22Rv1 (cell line): ENCODE data around the gene ACHE.

Experiments used
- H3K27ac ChIP-seq: fragments of 450-650 bp; 2 replicates; pipeline ENCODE4 v1.5.1; 2017
- ZFX ChIP-seq: fragments of 450-650 bp; IDR thresholded peaks from 2 replicates; pipeline ENCODE4 v1.6.1; 2017; ENCODE audit warnings: antibody characterized with exemption, borderline replicate concordance
- TF ChIP-seq, protein P1 (sequence below): fragments of 450-650 bp; IDR thresholded peaks from 2 replicates; pipeline ENCODE4 v1.5.1; 2017; ENCODE audit warnings: mild to moderate bottlenecking

ACHE gene

DNA sequence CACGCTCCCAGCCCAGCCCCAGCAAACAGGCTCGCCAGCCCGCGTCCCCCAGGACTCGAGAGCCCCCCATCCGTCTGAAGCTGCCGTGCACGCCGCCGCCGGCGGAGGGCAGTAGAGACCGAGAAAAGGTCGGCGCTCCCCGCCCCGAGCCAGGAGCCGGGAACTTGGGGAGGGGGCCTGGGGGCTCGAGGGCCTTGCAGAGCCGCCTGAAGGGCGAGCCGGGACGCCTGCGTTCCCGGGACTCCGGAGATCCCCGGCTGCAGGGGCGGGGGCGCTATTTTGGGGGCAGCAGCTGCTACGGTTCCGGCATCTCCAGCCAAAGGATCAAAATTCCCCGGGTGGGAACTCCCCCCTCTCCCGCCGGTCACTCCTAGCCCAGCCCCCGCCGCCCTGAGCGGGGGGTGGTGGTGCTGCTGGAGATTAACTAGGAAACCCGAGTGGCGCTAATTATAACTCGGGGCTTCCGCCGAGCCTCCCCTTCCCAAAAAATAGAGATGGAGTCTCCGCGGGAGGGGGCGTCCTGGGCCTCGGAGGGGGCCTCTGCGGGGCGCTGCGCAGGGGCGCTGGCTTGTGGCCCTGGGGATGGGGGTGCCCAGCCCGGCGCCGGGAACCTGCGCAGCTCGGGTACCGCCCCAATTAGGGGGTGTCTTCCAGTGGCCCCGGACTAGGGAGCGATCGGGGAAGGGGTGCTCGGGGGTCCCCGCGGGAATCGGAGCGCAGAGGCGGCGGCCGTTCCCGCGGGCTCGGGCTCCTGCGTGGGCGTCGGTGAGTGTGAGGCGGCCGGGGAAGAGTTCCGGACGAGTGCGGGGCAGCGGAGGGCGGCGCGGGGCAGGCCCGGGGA is 608 bp downstream of the ACHE start:
- peak overlapping the region; percentile 3; the same call in 1 of the 2 replicates for H3K27ac ChIP-seq
- TF ChIP-seq, protein P1, sequence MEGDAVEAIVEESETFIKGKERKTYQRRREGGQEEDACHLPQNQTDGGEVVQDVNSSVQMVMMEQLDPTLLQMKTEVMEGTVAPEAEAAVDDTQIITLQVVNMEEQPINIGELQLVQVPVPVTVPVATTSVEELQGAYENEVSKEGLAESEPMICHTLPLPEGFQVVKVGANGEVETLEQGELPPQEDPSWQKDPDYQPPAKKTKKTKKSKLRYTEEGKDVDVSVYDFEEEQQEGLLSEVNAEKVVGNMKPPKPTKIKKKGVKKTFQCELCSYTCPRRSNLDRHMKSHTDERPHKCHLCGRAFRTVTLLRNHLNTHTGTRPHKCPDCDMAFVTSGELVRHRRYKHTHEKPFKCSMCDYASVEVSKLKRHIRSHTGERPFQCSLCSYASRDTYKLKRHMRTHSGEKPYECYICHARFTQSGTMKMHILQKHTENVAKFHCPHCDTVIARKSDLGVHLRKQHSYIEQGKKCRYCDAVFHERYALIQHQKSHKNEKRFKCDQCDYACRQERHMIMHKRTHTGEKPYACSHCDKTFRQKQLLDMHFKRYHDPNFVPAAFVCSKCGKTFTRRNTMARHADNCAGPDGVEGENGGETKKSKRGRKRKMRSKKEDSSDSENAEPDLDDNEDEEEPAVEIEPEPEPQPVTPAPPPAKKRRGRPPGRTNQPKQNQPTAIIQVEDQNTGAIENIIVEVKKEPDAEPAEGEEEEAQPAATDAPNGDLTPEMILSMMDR: peak; percentile 98
- no peak for TF ChIP-seq ZFX

DNA sequence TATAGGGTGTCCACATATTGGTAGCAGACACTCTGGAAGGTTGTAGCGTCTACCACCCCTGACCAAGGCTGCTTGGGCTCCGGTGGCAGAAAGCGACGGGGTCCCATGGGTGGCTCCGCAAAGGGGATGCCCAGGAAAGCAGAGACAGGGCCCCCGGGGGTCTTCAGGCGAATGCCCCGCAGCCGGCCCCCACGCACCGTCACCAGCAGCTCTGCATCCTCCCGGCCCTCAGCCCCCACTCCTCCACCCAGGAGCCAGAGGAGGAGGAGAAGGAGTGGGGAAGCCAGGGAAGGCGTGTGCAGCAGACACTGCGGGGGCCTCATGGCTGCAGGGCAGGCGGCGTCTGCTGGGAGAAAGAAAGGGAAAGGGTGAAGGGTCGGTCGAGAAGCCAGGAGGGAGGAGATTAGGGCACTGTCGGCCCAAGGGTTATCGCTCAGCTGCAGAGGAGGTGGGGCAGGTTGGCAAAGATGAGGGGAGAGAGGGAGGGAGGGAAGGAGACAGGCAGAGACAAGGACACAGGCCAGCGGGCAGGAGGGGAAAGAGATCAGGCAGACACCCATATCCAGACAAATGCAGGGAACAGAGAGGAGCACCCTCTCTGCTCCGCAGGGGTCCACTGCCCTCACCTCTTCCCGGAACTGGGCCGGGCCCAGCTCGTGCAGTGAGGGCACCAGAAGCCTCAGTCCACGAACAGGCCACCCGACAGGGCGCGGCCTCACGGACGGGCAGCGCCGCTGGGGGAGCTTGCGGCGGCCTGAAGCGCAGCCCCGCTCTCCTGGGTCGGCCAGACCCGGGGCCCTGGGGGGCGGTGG is 1.6 kb downstream of the ACHE start:
- H3K27ac ChIP-seq: no peak overlapping the region
- TF ChIP-seq ZFX: no peak
- TF ChIP-seq, protein P1: no peak

DNA sequence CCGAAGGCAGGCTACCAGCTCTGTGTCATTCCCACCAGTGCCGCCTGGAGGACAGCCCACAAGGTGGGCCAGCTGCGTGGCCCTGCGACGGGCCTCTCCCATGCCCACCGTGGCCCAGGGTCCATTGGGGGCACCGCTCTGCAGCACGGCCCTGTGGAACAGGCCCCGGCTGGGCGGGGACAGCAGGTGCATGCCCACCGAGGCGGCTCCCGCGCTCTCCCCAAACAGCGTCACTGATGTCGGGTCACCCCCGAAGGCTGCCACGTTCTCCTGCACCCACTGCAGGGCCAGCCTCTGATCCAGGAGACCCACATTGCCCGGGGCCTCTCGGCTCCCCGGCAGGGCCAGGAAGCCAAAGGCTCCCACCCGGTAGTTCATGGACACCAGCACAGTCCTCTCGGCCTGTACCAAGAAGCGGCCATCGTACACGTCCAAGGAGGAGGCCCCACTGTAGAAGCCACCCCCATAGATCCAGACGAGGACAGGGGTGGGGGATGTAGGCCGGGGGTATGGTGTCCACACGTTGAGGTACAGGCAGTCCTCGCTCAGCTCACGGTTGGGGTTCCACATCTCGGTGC is 2.3 kb downstream of the ACHE start:
- H3K27ac ChIP-seq: no peak overlapping the region
- TF ChIP-seq, protein P1: no peak
- TF ChIP-seq ZFX: no peak

DNA sequence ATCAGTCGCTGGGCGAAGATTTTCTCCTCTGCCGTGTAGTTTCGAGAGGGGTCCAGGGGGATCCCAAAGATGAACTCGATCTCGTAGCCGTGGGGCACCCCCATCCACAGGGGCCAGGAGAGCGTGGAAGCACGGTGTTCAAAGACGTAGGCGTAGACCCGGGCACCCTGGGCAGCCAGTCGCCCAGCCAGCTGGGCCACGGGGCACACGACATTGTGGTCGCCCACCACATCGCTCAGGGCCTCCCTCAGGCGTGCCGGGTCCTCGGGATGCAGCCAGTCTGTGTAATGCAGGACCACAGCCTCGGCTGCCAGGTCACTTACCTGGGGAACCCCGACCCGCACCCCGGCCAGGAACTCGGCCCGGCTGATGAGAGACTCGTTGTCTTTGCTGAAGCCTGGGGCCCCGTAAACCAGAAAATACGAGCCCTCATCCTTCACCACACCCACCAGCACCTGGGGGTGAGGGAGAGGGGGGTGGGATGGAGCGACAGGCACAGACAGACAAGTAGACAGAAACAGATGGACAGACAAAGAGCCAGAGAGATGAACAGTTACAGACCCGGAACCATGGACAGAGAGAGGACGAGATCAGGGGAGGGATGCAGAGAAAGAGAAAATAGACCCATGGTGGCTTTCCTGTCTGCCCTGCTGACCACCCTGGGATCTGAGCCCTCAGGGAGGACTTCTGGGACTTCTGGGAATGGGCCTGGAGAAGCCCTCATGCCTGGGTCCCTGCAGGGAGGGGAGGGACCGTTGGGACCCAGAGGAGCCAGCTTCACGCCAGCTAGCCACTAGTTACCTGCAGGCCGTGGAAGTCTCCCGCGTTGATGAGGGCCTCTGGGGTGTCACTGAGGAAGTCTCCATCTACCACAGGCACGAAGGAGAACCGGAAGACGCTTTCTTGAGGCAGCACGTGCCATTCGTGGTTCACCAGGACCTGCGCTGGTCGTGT is 3.0 kb downstream of the ACHE start:
- no peak overlapping the region for H3K27ac ChIP-seq
- no peak for TF ChIP-seq ZFX
- TF ChIP-seq, protein P1: no peak

DNA sequence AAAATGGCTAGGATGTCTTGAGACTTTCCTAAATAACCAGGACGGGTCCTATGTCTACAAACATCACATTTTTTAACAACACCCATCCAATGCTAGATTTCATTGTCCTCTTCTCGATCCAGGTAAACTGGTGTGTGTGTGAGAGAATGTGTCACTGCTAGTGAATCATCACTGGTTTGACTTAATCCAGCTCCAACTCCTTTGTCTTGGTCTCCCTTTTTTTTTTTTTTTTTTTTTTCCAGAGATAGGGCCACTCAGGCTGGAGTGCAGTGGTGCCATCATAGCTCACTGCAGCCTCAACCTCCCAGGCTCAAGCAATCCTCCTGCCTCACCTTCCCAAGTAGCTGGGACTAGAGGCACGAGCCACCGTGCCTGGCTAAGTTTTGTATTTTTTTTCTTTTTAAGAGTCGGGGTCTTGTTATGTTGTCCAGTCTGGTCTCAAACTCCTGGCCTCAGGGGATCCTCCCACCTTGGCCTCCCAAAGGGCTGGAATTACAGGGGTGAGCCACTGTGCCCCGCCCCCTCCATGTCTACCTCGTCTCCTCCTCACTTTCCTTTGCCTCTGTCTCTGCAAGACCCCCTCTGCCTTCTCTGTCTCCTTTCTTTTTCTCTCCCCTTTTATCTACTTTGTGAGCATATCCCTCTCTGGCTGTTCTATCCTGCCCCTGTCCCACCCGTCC is 4.0 kb downstream of the ACHE start:
- no peak for TF ChIP-seq ZFX
- TF ChIP-seq, protein P1: no peak
- peak overlapping the region; percentile 99; the same call in 1 of the 2 replicates for H3K27ac ChIP-seq
